ENCODE results near the gene ELF4.

DNA sequence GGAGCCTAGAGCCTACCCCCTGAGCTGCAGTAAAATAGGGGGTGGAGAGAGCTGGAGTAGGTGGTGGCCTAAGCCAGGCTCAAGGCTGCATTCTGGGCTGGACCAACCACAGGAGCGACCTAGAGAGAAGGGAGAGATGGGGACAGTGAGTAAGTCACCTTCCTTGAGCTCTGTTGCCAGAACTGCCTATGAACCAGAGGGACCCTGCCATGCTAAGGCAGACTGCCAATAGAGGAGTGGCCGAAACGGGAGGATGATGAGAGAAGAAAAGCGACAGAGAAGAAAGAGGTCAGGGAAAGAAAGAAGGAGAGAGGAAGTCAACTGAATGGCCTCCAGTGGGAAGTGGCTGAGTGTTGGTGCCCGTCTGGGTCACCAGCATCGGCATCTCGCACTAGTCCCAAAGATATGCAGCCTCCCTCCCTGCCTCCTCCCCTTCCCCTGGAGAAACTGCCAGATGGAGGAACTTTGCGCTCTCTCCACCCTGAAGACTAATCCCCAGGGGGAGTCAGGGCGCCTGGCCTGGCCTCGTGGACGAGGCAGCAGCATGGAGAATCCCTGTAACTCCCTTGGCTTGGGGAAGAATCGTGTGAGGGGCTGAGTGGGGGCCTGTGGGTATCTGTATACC lies 28.8 kb downstream of the ELF4 start:
- TF ChIP-seq POLR2A (IDR thresholded peaks at IDR 0.05; ENCODE audit: low read depth, low read length) = no peak
- TF ChIP-seq TAF1 (IDR thresholded peaks at IDR 0.05; ENCODE audit: borderline replicate concordance, low read depth, low read length) = no peak

Measured in GM12892 (cell line).